GM19463 (cell line): ENCODE data around the gene CT47A7.
"Not testable (repeated sequence)": the region's sequence is repeated elsewhere in the genome, so short reads cannot be mapped to it uniquely, and the experiment has no call there.

Experiments
- ATAC-seq: cut with Tn5 transposase; IDR thresholded peaks from one replicate; pipeline ENCODE4 v1.9.1; 2021; ENCODE audit warnings: mild to moderate bottlenecking, moderate library complexity; ENCODE audit not compliant: unreplicated experiment

CT47A7 gene

DNA sequence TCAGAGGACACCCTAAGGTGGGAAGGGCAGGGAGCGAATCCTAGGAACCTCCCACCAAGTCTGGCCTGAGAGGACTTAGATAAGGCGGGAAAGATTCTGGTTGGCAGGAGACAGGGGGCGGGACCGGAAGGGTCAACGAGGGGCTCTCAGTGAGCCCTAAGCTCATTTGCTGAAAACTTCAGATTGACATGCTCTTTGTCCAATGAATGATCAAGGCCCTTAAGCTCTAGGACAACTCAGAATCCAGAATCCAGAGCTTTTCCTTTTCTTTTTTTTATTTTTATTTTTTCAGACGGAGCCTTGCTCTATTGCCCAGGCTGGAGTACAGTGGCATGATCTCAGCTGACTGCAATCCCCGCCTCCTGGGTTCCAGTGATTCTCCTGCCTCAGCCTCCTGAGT is at the start of gene CT47A7:
TSS of gene CT47A7 (minus strand) at position 101 of the 400 bp plus-strand sequence. CDS start 255 bp downstream, outside the sequence.
- not testable (repeated sequence) for ATAC-seq

DNA sequence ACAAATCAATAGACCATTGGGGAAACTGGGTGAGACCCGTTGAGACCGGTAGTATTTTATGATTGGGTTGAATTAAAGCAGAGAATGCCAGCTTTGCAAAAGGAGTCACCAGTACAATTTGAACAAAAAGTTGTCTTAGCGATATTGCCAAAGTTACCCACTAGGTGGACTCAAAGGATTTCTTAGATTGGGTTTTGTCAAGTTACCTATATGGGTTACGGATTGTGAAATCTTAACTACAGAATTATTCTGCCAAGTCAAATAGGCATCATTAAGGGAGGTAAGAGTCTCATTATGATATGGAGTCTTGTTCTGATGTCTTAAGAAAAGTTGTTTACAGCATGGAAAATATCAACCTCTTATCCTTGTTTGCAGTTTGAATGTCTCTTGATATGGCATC is 44.2 kb upstream of the CT47A7 start:
- no peak for ATAC-seq

DNA sequence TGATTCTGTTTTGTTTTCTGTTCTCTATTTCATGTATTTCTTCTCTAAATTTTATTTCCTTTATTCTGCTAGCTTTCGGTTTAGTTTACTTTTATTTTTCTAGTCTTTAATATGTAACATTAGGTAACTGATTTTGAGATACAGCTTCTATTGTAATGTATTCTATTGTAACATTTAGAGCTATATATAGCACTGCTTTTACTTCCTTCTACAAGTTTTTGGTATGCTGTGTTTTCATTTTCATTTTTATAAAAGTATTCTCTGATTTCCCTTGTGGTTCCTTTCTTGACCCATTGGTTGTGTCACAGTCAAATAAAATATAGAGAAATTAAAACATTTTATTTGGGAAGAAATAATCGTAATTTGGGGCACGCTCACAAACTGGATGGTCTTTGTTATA is 43.0 kb upstream of the CT47A7 start:
- ATAC-seq = no peak

GRCh38 chrX:120985660-120986059 is 29.3 kb upstream of the CT47A7 start, which contains the start of gene CT47A1:
Gene CT47A1, minus strand, starts transcription at chrX:120985760. Its CDS starts 231 bp downstream, at chrX:120985529.
- not testable (repeated sequence) for ATAC-seq
